Endothelial cell of umbilical vein (primary cell): Measurements from ENCODE around the gene VPS26C. TPM values are rescaled to one million over a fixed set of nuclear protein-coding genes. Genes with fewer than 3 reads are reported as not detected.
"Not testable (repeated sequence)": the region's sequence is repeated elsewhere in the genome, so short reads cannot be mapped to it uniquely, and the experiment has no call there.

ENCODE experiments used
- BruUV-seq: library from RNA; stranded (reverse); fragments of 400-500 nt; replicated peaks from 2 replicates; lab custom pipeline; 2021; lab: Mats Ljungman, UMichigan
- CTCF ChIA-PET: fragments of 300-600, 350-600 bp; sonication (Branson Sonifier 250); formaldehyde crosslinking; loops from one replicate; lab custom pipeline; 2021; ENCODE audit warnings: antibody characterized with exemption, inconsistent platforms; lab: Charles Lee
- POLR2A ChIA-PET: fragments of 300-600, 350-600 bp; sonication (Branson Sonifier 250); formaldehyde crosslinking; loops from one replicate; lab custom pipeline; 2021; ENCODE audit warnings: antibody characterized with exemption, inconsistent platforms; lab: Charles Lee
- DNase-seq: peaks from one replicate; pipeline ENCODE4 v3.0.0-alpha.2; 2011; ENCODE audit warnings: low read depth, low spot score
- FAIRE-seq: peaks from 2 replicates; lab custom pipeline; 2011; peaks lifted over from hg19 to GRCh38; lab: Jason Lieb, UNC
- H2AFZ ChIP-seq: 2 replicates; pipeline ENCODE4 v1.6.0; 2012; ENCODE audit warnings: low read depth, low read length, control low read depth, inconsistent platforms
- H3K27ac ChIP-seq: 2 replicates; pipeline ENCODE4 v1.5.1; 2011; ENCODE audit warnings: low read depth, mild to moderate bottlenecking, control low read depth, low read length, moderate library complexity; ENCODE audit not compliant: insufficient read depth
- H3K27me3 ChIP-seq, 2 experiments: 2 replicates each; pipeline versions ENCODE4 v1.6.0 to v1.6.1; 2011; ENCODE audit warnings: low read length in 2 of 2, mixed read lengths in 1 of 2; ENCODE audit not compliant: control insufficient read depth in 2 of 2, insufficient read depth in 2 of 2
- H3K36me3 ChIP-seq, 2 experiments: 2 replicates in 1 of 2; 3 replicates in 1 of 2; pipeline ENCODE4 v1.5.1; 2011; ENCODE audit warnings: low read length in 2 of 2, mild to moderate bottlenecking in 1 of 2, moderate library complexity in 1 of 2; ENCODE audit not compliant: control insufficient read depth in 2 of 2, insufficient read depth in 2 of 2; ENCODE audit errors: extremely low read depth in 1 of 2
- H3K4me1 ChIP-seq: 3 replicates; pipeline ENCODE4 v1.5.1; 2011; ENCODE audit warnings: mild to moderate bottlenecking, low read length; ENCODE audit not compliant: control insufficient read depth, insufficient read depth; ENCODE audit errors: extremely low read depth
- H3K4me2 ChIP-seq: 2 replicates; pipeline ENCODE4 v1.6.1; 2011; ENCODE audit warnings: low read length, control low read depth, mixed read lengths; ENCODE audit not compliant: insufficient read depth
- H3K4me3 ChIP-seq, 3 experiments: fragments of 200-600 bp in 1 of 3; sonication (generic), shearing (Covaris generic) in 1 of 3; replicated peaks in 1 of 3; 2 replicates each; pipeline ENCODE4 v1.5.1; 2011 to 2016; ENCODE audit warnings: control low read depth in 3 of 3, low read length in 3 of 3, mild to moderate bottlenecking in 2 of 3, inconsistent platforms in 1 of 3, low read depth in 1 of 3, moderate library complexity in 1 of 3; ENCODE audit not compliant: insufficient read depth in 1 of 3
- H3K79me2 ChIP-seq: 2 replicates; pipeline ENCODE4 v1.6.0; 2012; ENCODE audit warnings: low read length, inconsistent platforms; ENCODE audit not compliant: control insufficient read depth, insufficient read depth
- H3K9ac ChIP-seq: replicated peaks from 2 replicates; pipeline ENCODE3; 2011; ENCODE audit warnings: low read length, control low read depth; ENCODE audit not compliant: insufficient read depth; ENCODE audit errors: extremely low read depth
- H3K9me1 ChIP-seq: replicated peaks from 3 replicates; pipeline ENCODE4 v1.6.0; 2011; ENCODE audit warnings: mild to moderate bottlenecking, low read length; ENCODE audit not compliant: control insufficient read depth, insufficient read depth; ENCODE audit errors: extremely low read depth
- H3K9me3 ChIP-seq: replicated peaks from 2 replicates; pipeline ENCODE4 v1.5.1; 2012; ENCODE audit warnings: low read length, inconsistent platforms; ENCODE audit not compliant: control insufficient read depth, insufficient read depth
- H4K20me1 ChIP-seq: replicated peaks from 2 replicates; pipeline ENCODE3; 2011; ENCODE audit warnings: mild to moderate bottlenecking, low read length; ENCODE audit not compliant: control insufficient read depth, insufficient read depth; ENCODE audit errors: extremely low read depth
- dilution Hi-C: fragments of 300-500 bp; cut with MboI; formaldehyde crosslinking; loops from one replicate; pipeline ENCODE4 v1.15.0; 2019; ENCODE audit warnings: low sequenced_read_pairs; ENCODE audit not compliant: extremely low pct_ligation_motif_present
- intact Hi-C: fragments of 100-400 bp; cut with micrococcal nuclease; formaldehyde crosslinking; loops from one replicate; pipeline ENCODE4 v1.10.0; 2022
- polyA plus RNA-seq, 4 experiments: library from polyadenylated mRNA; depleted of rRNA in 3 of 4; stranded (reverse) in 3 of 4; unstranded in 1 of 4; fragments of >200 nt; gene quantifications; 2 replicates each; pipeline versions ENCODE4 v1.2.1 to v1.2.3, GENCODE V29; 2011 to 2012; ENCODE audit warnings: missing spikeins in 1 of 4
- total RNA-seq: library from RNA; stranded (reverse); gene quantifications from 2 replicates; pipeline ENCODE4 v1.2.3, GENCODE V29; 2021

VPS26C gene
- total and polyA plus RNA-seq, 2 donors (not counting 3 experiments of a cell fraction or from before 2014, with no cell fraction given) = 35.2 to 53.7 TPM

GRCh38 chr21:37283191-37283710 lies 16.1 kb upstream of the VPS26C start:
- H3K9ac ChIP-seq, H2AFZ ChIP-seq, H3K27ac ChIP-seq, H3K9me1 ChIP-seq, H3K9me3 ChIP-seq, BruUV-seq, POLR2A ChIA-PET, H3K27me3 ChIP-seq, intact Hi-C loops, DNase-seq, H3K4me2 ChIP-seq, FAIRE-seq, H4K20me1 ChIP-seq, dilution Hi-C loops, H3K4me1 ChIP-seq, H3K4me3 ChIP-seq, H3K79me2 ChIP-seq, H3K36me3 ChIP-seq: not testable (repeated sequence)
- CTCF ChIA-PET = interaction anchor here (1.7 kb wide), 1 partner anchor 16 kb away, joined by 4 read pairs; the partner anchor contains the start of gene VPS26C

DNA sequence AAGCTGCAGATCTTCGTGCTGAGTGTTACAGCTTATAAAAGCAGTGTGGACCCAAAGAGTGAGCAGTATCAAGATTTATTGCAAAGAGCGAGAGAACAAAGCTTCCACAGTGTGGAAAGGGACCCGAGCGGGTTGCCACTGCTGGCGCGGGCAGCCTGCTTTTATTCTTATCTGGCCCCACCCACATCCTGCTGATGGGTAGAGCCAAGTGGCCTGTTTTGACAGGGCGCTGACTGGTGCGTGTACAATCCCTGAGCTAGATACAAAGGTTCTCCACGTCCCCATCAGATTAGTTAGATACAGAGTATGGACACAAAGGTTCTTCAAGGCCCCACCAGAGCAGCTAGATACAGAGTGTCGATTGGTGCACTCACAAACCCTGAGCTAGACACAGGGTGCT lies 15.5 kb upstream of the VPS26C start:
- H3K4me2 ChIP-seq, intact Hi-C loops, H3K27me3 ChIP-seq, H4K20me1 ChIP-seq, H3K4me1 ChIP-seq, H3K27ac ChIP-seq, dilution Hi-C loops, DNase-seq, H3K9ac ChIP-seq, H3K9me1 ChIP-seq, H3K36me3 ChIP-seq, H2AFZ ChIP-seq, H3K9me3 ChIP-seq, H3K79me2 ChIP-seq, POLR2A ChIA-PET, H3K4me3 ChIP-seq, FAIRE-seq, BruUV-seq: not testable (repeated sequence)
- CTCF ChIA-PET = interaction anchor here (1.7 kb wide), 1 partner anchor 15 kb away, joined by 4 read pairs; the partner anchor contains the start of gene VPS26C
